ENCODE results near the gene C1QTNF4.
"Not testable (repeated sequence)": the region's sequence is repeated elsewhere in the genome, so short reads cannot be mapped to it uniquely, and the experiment has no call there.

C1QTNF4 gene

GRCh38 chr11:47558695-47559094, 35.5 kb downstream of the C1QTNF4 start:
- no peak for DNase-seq (ENCODE audit: low read depth)
- no peak overlapping the region for H3K4me3 ChIP-seq (ENCODE audit: low read depth, low read length)
- no peak for TF ChIP-seq CTCF (IDR thresholded peaks at IDR 0.05; ENCODE audit: control insufficient read depth, extremely low read depth, insufficient read depth)

- not testable (repeated sequence) for DNase-seq (ENCODE audit: low read depth); H3K4me3 ChIP-seq (ENCODE audit: low read depth, low read length)
These were observed 37.2 kb downstream of the C1QTNF4 start for GRCh38 chr11:47557004-47557403.

GRCh38 chr11:47553406-47553743, 40.8 kb downstream of the C1QTNF4 start:
- no peak for DNase-seq (ENCODE audit: low read depth)
- H3K4me3 ChIP-seq (ENCODE audit: low read depth, low read length), result peak overlapping the region; percentile 84
- no peak for TF ChIP-seq CTCF (IDR thresholded peaks at IDR 0.05; ENCODE audit: control insufficient read depth, extremely low read depth, insufficient read depth)

GRCh38 chr11:47552566-47553405, 41.4 kb downstream of the C1QTNF4 start, which contains the start of gene CELF1:
TSS of gene CELF1 (minus strand) at chr11:47553132. CDS start at chr11:47499523, 53,609 bp downstream.
- TF ChIP-seq CTCF (IDR thresholded peaks at IDR 0.05; ENCODE audit: control insufficient read depth, extremely low read depth, insufficient read depth), result peak; percentile 88
- DNase-seq (ENCODE audit: low read depth), result no peak
- peak within 1 kb of the TSS; percentile 84 for H3K4me3 ChIP-seq (ENCODE audit: low read depth, low read length)

DNA sequence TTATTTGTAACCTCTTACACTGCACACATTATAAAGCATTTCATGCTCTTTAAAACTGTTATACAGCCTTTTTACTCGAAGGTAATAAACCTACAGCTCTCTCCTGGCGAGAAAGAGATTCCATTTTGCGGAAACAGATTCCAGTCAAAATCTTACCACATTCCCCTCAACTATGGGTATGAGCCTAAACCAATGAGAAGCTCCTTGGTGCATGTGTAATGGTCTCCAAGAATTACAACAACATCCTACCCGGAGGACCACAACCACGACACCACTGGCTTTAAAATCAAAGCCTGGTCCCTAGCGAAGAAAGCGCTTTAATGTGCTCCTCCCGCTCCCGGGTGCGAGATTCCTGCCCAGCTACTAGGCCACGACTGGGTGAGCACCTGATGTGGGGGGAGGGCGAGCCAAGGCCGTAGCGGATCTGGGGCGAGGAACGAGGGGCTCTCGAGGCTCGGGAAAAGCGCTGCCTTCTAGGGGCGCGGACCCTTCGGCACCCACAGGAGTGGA, 42.1 kb downstream of the C1QTNF4 start:
- peak overlapping the region; percentile 84 for H3K4me3 ChIP-seq (ENCODE audit: low read depth, low read length)
- no peak for DNase-seq (ENCODE audit: low read depth)
- TF ChIP-seq CTCF (IDR thresholded peaks at IDR 0.05; ENCODE audit: control insufficient read depth, extremely low read depth, insufficient read depth), result no peak

DNA sequence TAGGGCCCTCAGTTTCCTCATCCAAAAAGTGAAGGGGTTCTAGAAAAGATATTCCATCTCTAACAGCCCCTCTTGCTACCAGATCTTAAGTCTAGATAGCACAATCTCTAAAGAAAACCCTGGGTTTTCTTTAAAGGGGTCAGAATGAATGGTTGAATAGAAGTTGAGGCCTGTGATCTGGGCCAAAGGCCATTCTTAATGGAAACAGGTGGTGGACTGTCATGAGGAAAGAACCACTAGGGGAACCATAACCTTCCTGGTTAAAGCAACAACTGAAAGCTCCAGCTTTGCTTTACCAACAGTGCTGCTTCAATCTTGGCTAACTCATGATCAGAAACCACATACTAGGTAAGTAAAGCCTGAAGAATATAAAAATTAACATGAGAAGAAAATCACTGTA, 43.1 kb downstream of the C1QTNF4 start:
- DNase-seq (ENCODE audit: low read depth), result no peak
- peak overlapping the region; percentile 84 for H3K4me3 ChIP-seq (ENCODE audit: low read depth, low read length)
- peak; percentile 31 for TF ChIP-seq CTCF (IDR thresholded peaks at IDR 0.05; ENCODE audit: control insufficient read depth, extremely low read depth, insufficient read depth)

DNA sequence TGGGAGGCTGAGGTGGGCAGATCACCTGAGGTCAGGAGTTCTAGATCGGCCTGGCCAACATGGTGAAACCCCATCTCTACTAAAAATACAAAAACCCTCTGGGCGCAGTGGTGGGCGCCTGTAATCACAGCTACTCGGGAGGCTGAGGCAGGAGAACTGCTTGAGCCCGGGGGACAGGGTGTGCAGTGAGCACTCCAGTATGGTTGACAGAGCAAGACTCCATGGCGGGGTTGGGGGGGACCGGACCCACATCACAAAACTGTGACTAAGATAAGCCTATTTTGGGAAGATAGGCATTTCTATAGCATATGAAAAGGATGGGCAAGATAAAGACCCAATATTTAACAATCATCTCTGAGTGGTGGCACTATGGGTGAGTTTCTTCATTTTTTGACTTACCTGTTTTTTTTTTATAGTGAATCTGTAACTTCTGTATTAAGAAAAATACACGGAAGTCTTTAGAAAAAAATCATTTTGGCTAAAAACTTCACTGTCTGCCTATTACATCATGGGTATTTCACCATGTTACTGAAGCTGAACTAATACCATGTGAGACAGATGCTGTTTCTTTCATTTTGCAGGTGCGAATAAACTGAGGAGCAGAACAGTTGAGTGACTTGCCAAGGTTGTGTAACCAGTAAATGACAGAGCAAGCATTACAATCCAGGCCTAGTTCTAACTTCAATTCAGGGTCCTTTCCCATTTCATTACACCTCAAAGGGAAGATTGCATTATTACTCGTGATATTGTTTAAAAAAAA, 43.7 kb downstream of the C1QTNF4 start:
- TF ChIP-seq CTCF (IDR thresholded peaks at IDR 0.05; ENCODE audit: control insufficient read depth, extremely low read depth, insufficient read depth), result no peak
- no peak for DNase-seq (ENCODE audit: low read depth)
- H3K4me3 ChIP-seq (ENCODE audit: low read depth, low read length), result no peak overlapping the region

DNA sequence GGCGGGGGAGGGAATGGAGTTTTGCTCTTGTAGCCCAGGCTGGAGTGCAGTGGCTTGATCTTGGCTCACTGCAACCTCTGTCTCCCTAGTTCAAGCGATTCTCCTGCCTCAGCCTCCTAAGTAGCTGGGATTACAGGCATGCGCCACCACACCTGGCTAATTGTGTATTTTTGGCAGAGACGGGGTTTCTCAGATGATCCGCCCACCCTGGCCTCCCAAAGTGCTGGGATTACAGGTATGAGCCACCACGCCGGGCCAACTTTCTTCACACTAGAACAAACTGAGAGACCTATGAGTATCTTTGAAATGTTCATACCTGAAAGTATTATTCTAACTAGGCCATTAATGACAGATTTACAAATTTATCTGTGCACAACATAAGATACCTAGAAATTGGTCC, 47.9 kb downstream of the C1QTNF4 start:
- DNase-seq (ENCODE audit: low read depth); H3K4me3 ChIP-seq (ENCODE audit: low read depth, low read length): not testable (repeated sequence)

All from LNCaP clone FGC (cell line).